Astrocyte (in vitro differentiated cells and primary cell): ENCODE results near the gene TMEM201. TPM values are rescaled to one million over a fixed set of nuclear protein-coding genes. Genes with fewer than 3 reads are reported as not detected.

ENCODE experiments used
- DNase-seq: peaks from one replicate; pipeline ENCODE4 v3.0.0-alpha.2; 2010; ENCODE audit warnings: low read depth
- FAIRE-seq: peaks from 2 replicates; lab custom pipeline; 2011; peaks lifted over from hg19 to GRCh38; lab: Jason Lieb, UNC
- H2AFZ ChIP-seq: 2 replicates; pipeline ENCODE4 v1.6.0; 2012; ENCODE audit warnings: low read depth, low read length, inconsistent platforms
- H3K27ac ChIP-seq: 2 replicates; pipeline ENCODE4 v1.5.1; 2011; ENCODE audit warnings: low read depth, low read length, inconsistent platforms
- H3K27me3 ChIP-seq: 2 replicates; pipeline ENCODE4 v1.6.0; 2011; ENCODE audit warnings: low read length, inconsistent platforms; ENCODE audit not compliant: insufficient read depth
- H3K36me3 ChIP-seq: 2 replicates; pipeline ENCODE4 v1.5.1; 2011; ENCODE audit warnings: low read length, inconsistent platforms; ENCODE audit not compliant: insufficient read depth
- H3K4me1 ChIP-seq: 2 replicates; pipeline ENCODE4 v1.5.1; 2011; ENCODE audit warnings: low read length, inconsistent platforms; ENCODE audit not compliant: insufficient read depth
- H3K4me2 ChIP-seq: 2 replicates; pipeline ENCODE4 v1.6.0; 2012; ENCODE audit warnings: low read length, inconsistent platforms
- H3K4me3 ChIP-seq: 2 replicates; pipeline ENCODE4 v1.5.1; 2011; ENCODE audit warnings: low read depth, mild to moderate bottlenecking, low read length, inconsistent platforms; ENCODE audit not compliant: insufficient read depth
- H3K79me2 ChIP-seq: 2 replicates; pipeline ENCODE4 v1.6.0; 2012; ENCODE audit warnings: mild to moderate bottlenecking, low read length, inconsistent platforms; ENCODE audit not compliant: insufficient read depth
- H3K9ac ChIP-seq: 2 replicates; pipeline ENCODE4 v1.6.0; 2012; ENCODE audit warnings: mild to moderate bottlenecking, low read length, inconsistent platforms
- H3K9me3 ChIP-seq: 2 replicates; pipeline ENCODE4 v1.5.1; 2012; ENCODE audit warnings: low read depth, mild to moderate bottlenecking, low read length, inconsistent platforms; ENCODE audit not compliant: insufficient read depth
- H4K20me1 ChIP-seq: 2 replicates; pipeline ENCODE4 v1.6.0; 2012; ENCODE audit warnings: low read length, inconsistent platforms; ENCODE audit not compliant: insufficient read depth
- H3K27ac Mint-ChIP-seq: one replicate; pipeline ENCODE4 v1.8.0; 2021; ENCODE audit warnings: mild to moderate bottlenecking, mixed read lengths; ENCODE audit not compliant: unreplicated experiment
- H3K27me3 Mint-ChIP-seq: one replicate; pipeline ENCODE4 v1.8.0; 2021; ENCODE audit warnings: low read depth, mixed read lengths; ENCODE audit not compliant: unreplicated experiment
- H3K36me3 Mint-ChIP-seq: one replicate; pipeline ENCODE4 v1.8.0; 2021; ENCODE audit warnings: low read depth, mixed read lengths; ENCODE audit not compliant: unreplicated experiment
- H3K4me1 Mint-ChIP-seq: one replicate; pipeline ENCODE4 v1.8.0; 2021; ENCODE audit warnings: low read depth, mixed read lengths; ENCODE audit not compliant: unreplicated experiment
- H3K4me3 Mint-ChIP-seq: one replicate; pipeline ENCODE4 v1.8.0; 2021; ENCODE audit warnings: mild to moderate bottlenecking, moderate library complexity, mixed read lengths; ENCODE audit not compliant: unreplicated experiment
- H3K9me3 Mint-ChIP-seq: one replicate; pipeline ENCODE4 v1.8.0; 2021; ENCODE audit warnings: mild to moderate bottlenecking, mixed read lengths; ENCODE audit not compliant: unreplicated experiment
- CTCF ChIP-seq: IDR thresholded peaks from 2 replicates; pipeline ENCODE4 v1.5.1; 2011; ENCODE audit warnings: low read depth, mild to moderate bottlenecking, inconsistent platforms, low read length, moderate library complexity; ENCODE audit not compliant: insufficient read depth
- EZH2 ChIP-seq: IDR thresholded peaks from 2 replicates; pipeline ENCODE4 v1.6.1; 2012; ENCODE audit warnings: mild to moderate bottlenecking, low read length, inconsistent platforms; ENCODE audit not compliant: insufficient read depth
- total RNA-seq: library from RNA; stranded (reverse); gene quantifications from 2 replicates; pipeline ENCODE4 v1.2.1, GENCODE V29; 2021

The TMEM201 gene
- total RNA-seq, 1 donor from 2014 or later: 10.0 TPM

DNA sequence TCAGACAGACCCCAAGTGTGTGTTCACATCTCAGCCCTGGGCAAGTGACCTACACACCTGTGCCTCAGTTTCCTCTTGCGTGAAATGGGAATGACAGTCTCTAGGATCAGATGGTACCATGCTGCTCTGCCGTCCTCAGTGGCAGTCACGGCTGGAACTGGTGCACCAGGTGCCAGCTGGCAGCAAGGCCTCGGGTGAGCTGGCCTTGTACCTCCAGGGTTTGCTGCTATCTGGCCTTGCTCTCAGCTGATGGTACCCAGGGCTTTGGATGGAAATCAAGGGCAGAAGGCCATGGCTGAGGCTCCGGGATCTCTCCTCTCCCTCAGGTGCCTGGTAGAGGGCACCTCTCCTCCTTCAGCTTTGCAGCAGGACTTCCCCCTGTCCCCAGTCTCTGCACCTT lies 21.3 kb downstream of the TMEM201 start:
- Mint-ChIP-seq H3K27ac (no peak overlapping the region), H3K27me3 (peaks cover 6% of the 10 kb centered on the region), H3K36me3 (peaks cover 3% of the 10 kb centered on the region), H3K9me3 (peaks cover 1% of the 10 kb centered on the region), H3K4me1 (no peaks in the 10 kb centered on the region), H3K4me3 (no peak overlapping the region)
- no peaks in the 10 kb centered on the region for H3K4me1 ChIP-seq
- DNase-seq (no peak), FAIRE-seq (no peak)
- H3K9ac ChIP-seq: no peak overlapping the region
- no peaks in the 10 kb centered on the region for H3K36me3 ChIP-seq
- no peak for TF ChIP-seq EZH2
- no peak for TF ChIP-seq CTCF
- H3K27ac ChIP-seq: no peak overlapping the region
- H3K4me3 ChIP-seq: no peak overlapping the region
- no peak overlapping the region for H2AFZ ChIP-seq
- H3K4me2 ChIP-seq: no peak overlapping the region
- H3K27me3 ChIP-seq: no peaks in the 10 kb centered on the region
- H3K9me3 ChIP-seq: no peaks in the 10 kb centered on the region
- no peaks in the 10 kb centered on the region for H3K79me2 ChIP-seq
- peaks cover 5% of the 10 kb centered on the region for H4K20me1 ChIP-seq

GRCh38 chr1:9610548-9610947 lies 21.8 kb downstream of the TMEM201 start:
- no peaks in the 10 kb centered on the region for H3K27me3 ChIP-seq
- no peak overlapping the region for H3K27ac ChIP-seq
- Mint-ChIP-seq H3K27me3 (peaks cover 8% of the 10 kb centered on the region), H3K4me3 (no peak overlapping the region), H3K9me3 (no peaks in the 10 kb centered on the region), H3K27ac (no peak overlapping the region), H3K4me1 (no peaks in the 10 kb centered on the region), H3K36me3 (peaks cover 3% of the 10 kb centered on the region)
- no peaks in the 10 kb centered on the region for H3K4me1 ChIP-seq
- no peaks in the 10 kb centered on the region for H3K9me3 ChIP-seq
- no peak overlapping the region for H3K4me2 ChIP-seq
- TF ChIP-seq EZH2 (no peak), CTCF (no peak)
- H2AFZ ChIP-seq: no peak overlapping the region
- peaks cover 5% of the 10 kb centered on the region for H4K20me1 ChIP-seq
- no peak overlapping the region for H3K4me3 ChIP-seq
- DNase-seq (no peak), FAIRE-seq (no peak)
- H3K36me3 ChIP-seq: no peaks in the 10 kb centered on the region
- no peak overlapping the region for H3K9ac ChIP-seq
- H3K79me2 ChIP-seq: no peaks in the 10 kb centered on the region

DNA sequence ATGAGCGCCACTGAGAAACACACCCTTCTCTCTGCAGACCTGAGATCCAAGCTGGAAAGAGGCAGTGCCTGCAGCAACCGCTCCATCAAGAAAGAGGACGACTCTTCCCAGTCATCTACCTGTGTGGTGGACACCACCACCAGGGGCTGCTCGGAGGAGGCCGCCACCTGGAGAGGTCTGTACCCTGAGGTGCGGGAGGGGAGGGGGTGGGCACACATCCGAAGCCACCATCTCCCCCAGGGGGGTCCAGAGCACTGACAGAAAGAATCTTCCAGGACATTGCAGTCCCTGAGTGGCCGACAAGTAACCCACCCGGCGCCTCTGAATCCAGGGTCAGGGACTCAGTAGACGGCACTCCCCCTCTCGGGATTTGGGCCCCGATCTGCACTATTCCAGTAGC lies 23.0 kb downstream of the TMEM201 start:
- Histone ChIP-seq H3K27me3 (no peaks in the 10 kb centered on the region), H3K9ac (no peak overlapping the region), H3K36me3 (no peaks in the 10 kb centered on the region), H4K20me1 (peaks cover 2% of the 10 kb centered on the region), H3K4me2 (no peak overlapping the region), H3K27ac (no peak overlapping the region), H3K9me3 (no peaks in the 10 kb centered on the region), H3K79me2 (no peaks in the 10 kb centered on the region), H3K4me3 (no peak overlapping the region), H3K4me1 (no peaks in the 10 kb centered on the region), H2AFZ (no peak overlapping the region)
- TF ChIP-seq EZH2 (no peak), CTCF (no peak)
- FAIRE-seq (no peak), DNase-seq (no peak)
- H3K27ac Mint-ChIP-seq: no peak overlapping the region
- peaks cover 3% of the 10 kb centered on the region for H3K27me3 Mint-ChIP-seq
- no peaks in the 10 kb centered on the region for H3K4me1 Mint-ChIP-seq
- no peaks in the 10 kb centered on the region for H3K9me3 Mint-ChIP-seq
- H3K4me3 Mint-ChIP-seq: no peak overlapping the region
- peaks cover 3% of the 10 kb centered on the region for H3K36me3 Mint-ChIP-seq
